Hematopoietic multipotent progenitor cell (in vitro differentiated cells): ENCODE results near the gene ARHGAP40. TPM values are rescaled to one million over a fixed set of nuclear protein-coding genes. Genes with fewer than 3 reads are reported as not detected.
A peak's percentile ranks its signal among the peaks of the same experiment; 100 is the strongest.

ENCODE experiments used
- DNase-seq, 3 donors: peaks; one replicate each; pipeline ENCODE4 v3.0.0-alpha.2; 2011 to 2015; ENCODE audit warnings: low read depth in 2 of 3, low spot score in 2 of 3
- total RNA-seq: library from RNA; depleted of rRNA; stranded (reverse); fragments of >200 nt; gene quantifications from one replicate; pipeline ENCODE4 v1.2.3, GENCODE V29; 2012

Gene ARHGAP40
- total RNA-seq, 1 donor, result not detected

DNA sequence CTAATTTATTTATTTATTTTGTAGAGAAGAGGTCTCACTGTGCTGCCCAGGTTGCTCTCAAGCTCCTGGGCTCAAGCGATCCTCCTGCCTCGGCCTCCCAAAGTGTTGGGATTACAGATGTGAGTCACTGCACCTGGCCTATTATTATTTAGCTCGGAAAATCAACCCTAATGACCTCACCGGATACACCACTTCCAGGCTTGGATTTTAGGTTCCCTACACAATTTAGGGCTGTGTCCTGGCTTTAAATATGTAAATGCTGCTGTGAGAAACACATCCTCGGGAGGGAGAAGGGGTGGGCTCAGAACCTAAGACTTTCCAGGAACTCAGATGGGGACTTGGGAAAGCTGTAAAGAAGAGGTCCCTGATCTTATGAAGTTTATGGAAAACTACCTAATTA is 71.7 kb downstream of the ARHGAP40 start:
- DNase-seq, result no peak

DNA sequence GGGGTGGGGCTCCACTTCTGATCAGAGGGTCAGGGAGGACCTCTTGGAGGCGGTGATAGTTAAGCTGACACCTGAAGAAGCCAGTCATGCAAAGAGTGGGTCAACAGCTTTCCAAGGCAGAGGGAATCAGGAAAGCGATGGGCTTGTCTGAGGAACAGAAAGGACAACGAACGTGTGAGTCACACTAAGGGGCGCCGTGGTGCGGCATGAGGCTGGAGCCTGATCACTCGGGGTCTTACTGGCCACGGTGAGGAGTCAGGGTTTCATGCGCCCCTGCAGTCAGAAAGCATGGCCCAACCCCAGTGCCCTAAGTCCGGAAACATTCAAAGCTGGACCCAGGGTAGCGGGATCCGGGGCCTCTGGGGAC is 72.1 kb downstream of the ARHGAP40 start:
- DNase-seq, result peak in 2 of 3 donors; percentile 34 to 35

- DNase-seq, result peak; percentile 14 to 77 (median 68)
Observed at GRCh38 chr20:38674092-38674764, 72.6 kb downstream of the ARHGAP40 start.

DNA sequence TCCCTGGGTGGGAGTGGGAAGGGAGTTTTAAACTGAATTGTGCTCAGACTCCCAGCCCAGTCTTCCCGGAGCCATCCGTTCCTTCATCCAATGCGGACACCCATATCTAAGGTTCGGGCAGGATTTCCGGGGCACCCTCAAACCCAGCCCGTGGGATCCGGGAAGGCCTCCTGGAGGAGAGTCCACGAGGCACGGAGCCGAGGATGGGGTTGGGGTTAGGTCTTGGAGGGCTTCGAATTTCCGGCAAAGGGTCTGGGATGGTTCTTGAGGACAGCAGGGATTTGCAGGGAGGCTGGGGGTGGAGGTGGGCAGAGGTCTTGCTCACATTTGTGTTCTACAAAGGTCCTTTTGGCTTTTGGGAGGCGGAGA is 73.1 kb downstream of the ARHGAP40 start:
- no peak for DNase-seq

- DNase-seq, result no peak
Observed at GRCh38 chr20:38676576-38676975, 75.0 kb downstream of the ARHGAP40 start.

DNA sequence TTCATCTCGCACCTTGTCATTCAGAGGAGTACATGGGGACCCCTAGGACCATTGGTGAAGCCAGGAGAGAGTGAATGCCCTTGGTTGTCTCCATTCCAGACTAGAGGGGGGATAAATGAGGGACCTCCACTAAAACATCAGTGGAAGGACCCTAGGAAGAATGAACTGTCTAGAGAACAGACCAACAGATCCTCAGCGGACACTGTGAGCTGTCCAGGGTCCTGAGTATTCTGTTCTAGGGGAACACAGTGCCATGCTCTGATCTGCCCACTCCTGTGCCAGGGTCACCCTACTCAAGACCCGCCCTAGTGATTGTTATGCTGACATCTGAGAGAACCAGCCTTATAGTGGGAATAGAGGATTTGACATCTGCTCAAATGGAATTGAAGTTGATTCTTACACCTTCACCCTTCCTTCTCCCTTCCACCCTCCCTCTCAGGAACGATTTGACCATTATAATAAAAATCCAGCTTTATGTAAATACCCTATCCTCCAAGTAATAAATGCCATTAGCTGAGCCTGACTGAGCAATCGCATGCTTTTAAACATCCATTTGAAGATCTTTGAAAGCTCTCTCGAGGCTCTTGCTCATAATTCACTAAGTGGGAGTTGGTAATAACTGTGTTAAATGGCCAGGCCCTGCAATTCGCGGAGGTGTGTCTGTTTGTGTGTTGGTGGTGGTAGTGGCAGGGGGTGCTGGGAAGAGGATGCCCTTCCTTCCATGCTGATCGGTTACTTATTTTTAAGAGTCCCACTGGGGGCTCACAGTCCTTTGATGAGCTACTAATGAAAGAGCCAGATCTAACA is 79.1 kb downstream of the ARHGAP40 start:
- peak in 2 of 3 donors; percentile 67 to 73 for DNase-seq

DNA sequence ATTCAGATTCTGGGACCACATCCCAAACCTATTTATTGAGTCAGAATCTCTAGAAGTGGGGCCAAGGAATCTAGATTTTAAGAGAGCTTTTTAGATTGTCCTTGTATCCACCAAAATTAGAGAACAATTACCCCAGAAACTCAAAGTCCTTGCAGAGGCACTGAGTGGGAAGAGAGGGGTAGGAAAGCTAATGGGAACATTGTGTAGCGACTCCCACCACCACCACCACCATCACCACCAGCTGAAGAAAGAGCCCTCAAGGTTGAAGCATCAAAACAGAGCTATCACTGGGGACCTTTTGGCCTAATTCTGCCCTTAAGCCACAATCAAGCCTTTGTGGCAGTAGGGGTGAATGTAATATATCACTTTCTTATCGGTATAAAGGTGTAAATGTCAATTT is 83.7 kb downstream of the ARHGAP40 start:
- DNase-seq, result no peak

DNA sequence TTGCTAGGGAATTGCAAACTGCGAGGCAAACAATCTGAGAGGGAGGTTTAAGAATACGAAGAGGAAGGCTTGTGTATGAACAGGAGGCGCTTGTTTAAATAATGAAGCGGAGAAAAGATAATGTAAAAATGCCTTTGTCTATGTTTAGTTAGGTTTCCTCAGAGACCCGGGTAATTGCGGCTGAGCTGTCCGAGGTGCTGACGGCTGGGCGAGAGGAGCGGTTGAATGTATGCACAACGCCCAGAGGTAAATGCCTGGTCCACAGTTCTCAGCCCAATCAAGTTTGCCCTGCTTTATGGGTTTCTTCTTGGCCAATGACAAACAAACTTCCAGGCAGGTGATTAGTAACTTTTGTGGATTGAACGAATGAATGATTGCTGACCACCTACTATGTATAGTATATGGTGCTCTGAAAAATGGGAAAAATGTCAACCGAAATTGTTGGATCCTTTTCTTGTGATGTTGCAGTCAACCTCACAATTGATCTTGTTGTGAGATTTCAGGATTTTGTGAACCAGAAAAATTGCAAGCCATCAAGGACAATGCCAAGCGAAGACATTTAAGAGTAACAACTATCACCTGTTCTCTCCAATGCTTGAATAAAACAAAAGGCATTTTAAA is 84.4 kb downstream of the ARHGAP40 start:
- peak in 2 of 3 donors; percentile 57 to 77 for DNase-seq

DNA sequence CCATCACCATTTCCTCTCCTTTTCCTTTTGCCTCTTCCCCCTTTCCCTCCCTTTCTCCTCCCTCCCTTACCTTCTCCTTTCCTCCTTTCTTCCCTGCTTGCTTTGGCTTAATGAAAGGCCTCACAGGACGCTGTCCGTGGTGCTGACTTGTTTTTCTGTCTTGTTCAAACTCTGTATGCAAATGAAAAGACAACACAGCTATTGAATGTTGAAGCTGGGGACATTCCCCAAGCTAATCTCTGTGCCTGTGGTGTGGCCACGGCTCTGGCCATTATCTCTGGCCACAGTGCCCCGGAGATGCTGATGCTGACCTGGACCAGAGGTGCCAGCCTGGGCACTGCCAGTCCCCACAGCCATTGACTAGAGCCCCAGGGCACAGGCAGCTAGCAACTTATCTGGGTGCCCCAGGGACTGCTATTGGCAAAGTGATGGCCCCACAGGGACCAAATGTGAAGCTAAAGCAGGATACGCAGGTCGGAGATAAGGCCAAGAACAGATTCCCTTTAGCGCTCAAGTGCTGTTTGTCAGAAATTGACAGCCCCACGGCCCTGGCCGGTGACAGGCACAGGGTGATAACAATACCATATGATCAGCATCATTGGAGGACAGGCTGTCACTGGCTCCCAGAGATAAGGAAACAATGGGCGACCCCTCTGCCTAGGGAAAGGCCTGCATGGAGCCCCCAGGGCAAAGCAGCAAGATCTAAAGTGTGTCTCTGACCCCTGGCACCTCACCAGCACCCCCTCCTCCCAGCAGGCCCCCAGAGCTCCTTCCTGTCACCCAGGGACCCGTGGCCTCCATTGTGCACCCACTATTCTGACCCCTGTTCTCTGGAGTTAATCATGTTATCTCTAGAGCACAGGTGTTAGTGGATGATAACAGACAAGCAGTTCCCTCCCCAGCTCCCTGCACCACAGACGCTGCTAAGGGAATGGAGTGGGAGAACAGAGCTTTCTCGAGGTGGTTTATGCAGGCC is 91.1 kb downstream of the ARHGAP40 start:
- peak; percentile 11 to 83 (median 59) for DNase-seq

GRCh38 chr20:38697306-38697705 is 95.7 kb downstream of the ARHGAP40 start:
- DNase-seq, result no peak

- no peak for DNase-seq
Observed at GRCh38 chr20:38698541-38698940, 96.9 kb downstream of the ARHGAP40 start.

DNA sequence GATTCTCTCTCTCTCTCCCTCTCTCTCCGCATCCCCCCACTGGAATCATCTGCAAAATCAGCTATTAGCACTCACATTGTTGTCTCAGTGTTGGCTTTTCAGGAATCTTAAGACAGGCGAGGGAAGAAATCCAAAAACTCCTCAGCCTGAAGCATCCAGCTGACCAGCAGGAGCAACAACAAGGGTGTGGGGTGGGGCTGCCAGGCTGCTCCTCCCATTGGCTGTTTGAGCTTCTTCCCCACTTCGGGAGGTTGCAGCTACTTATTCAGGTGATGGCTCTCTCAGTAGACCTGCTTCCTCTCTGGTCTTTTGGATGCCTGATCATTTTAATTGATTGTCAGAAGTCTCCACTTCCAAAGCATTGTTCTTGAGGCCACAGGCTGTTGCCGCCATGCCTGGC is 98.5 kb downstream of the ARHGAP40 start:
- no peak for DNase-seq

Other genes with a start within 250 kb of the ARHGAP40 start
- gene SNHG17, start 166.5 kb upstream of the ARHGAP40 start, total RNA-seq, result 13.2 TPM
- gene RALGAPB, start 129.0 kb upstream of the ARHGAP40 start, total RNA-seq, result 23.7 TPM
- gene ADIG, start 20.6 kb upstream of the ARHGAP40 start, total RNA-seq, result not detected
- gene SLC32A1, start 122.7 kb downstream of the ARHGAP40 start, total RNA-seq, result 0.54 TPM
- gene ACTR5, start 146.7 kb downstream of the ARHGAP40 start, total RNA-seq, result 16.7 TPM
- gene PPP1R16B, start 203.9 kb downstream of the ARHGAP40 start, total RNA-seq, result 10.8 TPM